Stimulated activated naive CD8-positive, alpha-beta T cell treated with anti-CD3 and anti-CD28 coated beads, Interleukin-15, Interleukin-2, amounts not matched to agents 100 U/mL and 50 U/mL, for 24 hours (primary cell): ENCODE results near the gene RLN3.

Experiments
- ATAC-seq: fragments of 150-1000 bp; cut with Tn5 transposase; one replicate; pipeline ENCODE4 v1.10.0; 2021
- DNase-seq: peaks from one replicate; pipeline ENCODE4 v3.0.0; 2021

RLN3 gene

GRCh38 chr19:14027856-14028450 lies at the start of gene RLN3:
RLN3 (plus strand) TSS chr19:14028148; CDS start chr19:14028205, 57 bp downstream.
- no peak for DNase-seq
- ATAC-seq = no peak

- ATAC-seq = peak; percentile 56
- DNase-seq = peak; percentile 67
Measured at GRCh38 chr19:13978351-13979243, 49.4 kb upstream of the RLN3 start.

- DNase-seq (no peak), ATAC-seq (no peak)
Measured at GRCh38 chr19:13979244-13979615, 48.7 kb upstream of the RLN3 start.

GRCh38 chr19:13979686-13980085 lies 48.3 kb upstream of the RLN3 start:
- ATAC-seq = no peak

GRCh38 chr19:13980340-13980739 lies 47.6 kb upstream of the RLN3 start:
- ATAC-seq = no peak

More at GRCh38 chr19:13979686-13980085, 48.3 kb upstream of the RLN3 start:
- DNase-seq = no peak

GRCh38 chr19:13981021-13981420 lies 46.9 kb upstream of the RLN3 start:
- ATAC-seq (no peak), DNase-seq (no peak)

More at GRCh38 chr19:13980340-13980739, 47.6 kb upstream of the RLN3 start:
- no peak for DNase-seq

GRCh38 chr19:13981467-13981866 lies 46.5 kb upstream of the RLN3 start:
- ATAC-seq (no peak), DNase-seq (no peak)

GRCh38 chr19:13981988-13982501 lies 45.9 kb upstream of the RLN3 start:
- ATAC-seq (no peak), DNase-seq (no peak)

- no peak for ATAC-seq
- DNase-seq = no peak
Measured at GRCh38 chr19:13982773-13983172, 45.2 kb upstream of the RLN3 start.

- ATAC-seq (no peak), DNase-seq (no peak)
Measured at GRCh38 chr19:13983213-13983889, 44.6 kb upstream of the RLN3 start.

- no peak for DNase-seq
- ATAC-seq = no peak
Measured at GRCh38 chr19:13984186-13984585, 43.8 kb upstream of the RLN3 start.

GRCh38 chr19:13984875-13985741 lies 42.8 kb upstream of the RLN3 start:
- ATAC-seq = no peak

GRCh38 chr19:13985771-13986347 lies 42.1 kb upstream of the RLN3 start:
- ATAC-seq (peak; percentile 0), DNase-seq (peak; percentile 37)

More at GRCh38 chr19:13984875-13985741, 42.8 kb upstream of the RLN3 start:
- no peak for DNase-seq

GRCh38 chr19:13986348-13986904 lies 41.5 kb upstream of the RLN3 start:
- DNase-seq (peak; percentile 99), ATAC-seq (peak; percentile 95)

- no peak for ATAC-seq
- DNase-seq = no peak
Measured at GRCh38 chr19:13987101-13987890, 40.7 kb upstream of the RLN3 start.

- ATAC-seq (no peak), DNase-seq (no peak)
Measured at GRCh38 chr19:13989487-13989886, 38.5 kb upstream of the RLN3 start.

- ATAC-seq (no peak), DNase-seq (no peak)
Measured at GRCh38 chr19:13990085-13990484, 37.9 kb upstream of the RLN3 start.

- no peak for ATAC-seq
- no peak for DNase-seq
Measured at GRCh38 chr19:13992025-13992424, 35.9 kb upstream of the RLN3 start.

- DNase-seq = no peak
Measured at GRCh38 chr19:13993590-13994300, 34.2 kb upstream of the RLN3 start.

More at GRCh38 chr19:13993590-13994300, 34.2 kb upstream of the RLN3 start:
- ATAC-seq = no peak
